H1 (cell line): ENCODE data around the gene PTPN3.

ENCODE experiments used
- CHD1 ChIP-seq: IDR thresholded peaks from 2 replicates; pipeline ENCODE4 v1.6.1; 2012; ENCODE audit warnings: low read depth, low read length, improper control_type of control experiment
- JUND ChIP-seq: IDR thresholded peaks from 2 replicates; pipeline ENCODE4 v1.6.1; 2011; ENCODE audit warnings: mild to moderate bottlenecking, improper control_type of control experiment, low read length
- NRF1 ChIP-seq: IDR thresholded peaks from 2 replicates; pipeline ENCODE4 v1.6.1; 2011; ENCODE audit warnings: mild to moderate bottlenecking, low read depth, low read length, improper control_type of control experiment
- POLR2A ChIP-seq, 2 experiments: IDR thresholded peaks; 1 replicate in 1 of 2; 2 replicates in 1 of 2; pipeline ENCODE4 v1.6.1; 2011; ENCODE audit warnings: low read depth in 2 of 2, low read length in 2 of 2, mild to moderate bottlenecking in 2 of 2; ENCODE audit errors: control extremely low read depth in 1 of 2
- POLR2AphosphoS5 ChIP-seq: IDR thresholded peaks from 2 replicates; pipeline ENCODE4 v1.6.1; 2011; ENCODE audit warnings: low read depth, low read length
- SIN3A ChIP-seq, 2 experiments: IDR thresholded peaks in 1 of 2; conservative IDR thresholded peaks in 1 of 2; 2 replicates each; pipeline ENCODE4 v1.6.1; 2011 to 2012; ENCODE audit warnings: low read length in 2 of 2, improper control_type of control experiment in 1 of 2, low read depth in 1 of 2, mild to moderate bottlenecking in 1 of 2
- SIX5 ChIP-seq: IDR thresholded peaks from 2 replicates; pipeline ENCODE4 v1.6.1; 2011; ENCODE audit warnings: mild to moderate bottlenecking, low read depth, low read length
- SUZ12 ChIP-seq: fragments of 200-600 bp; sonication (generic); IDR thresholded peaks from 2 replicates; pipeline ENCODE4 v1.6.1; 2012; ENCODE audit warnings: mild to moderate bottlenecking, inconsistent platforms, low read length, moderate library complexity, mixed read lengths
- TAF1 ChIP-seq: IDR thresholded peaks from 2 replicates; pipeline ENCODE4 v1.6.1; 2011; ENCODE audit warnings: mild to moderate bottlenecking, low read depth, low read length
- TF ChIP-seq, protein P1 (sequence below), 3 experiments: IDR thresholded peaks; 1 replicate in 2 of 3; 2 replicates in 1 of 3; pipeline versions ENCODE4 v1.5.1 to v1.6.1; 2011; ENCODE audit warnings: low read length in 3 of 3, mild to moderate bottlenecking in 3 of 3, inconsistent platforms in 2 of 3, low read depth in 1 of 3, moderate library complexity in 1 of 3; ENCODE audit not compliant: insufficient read depth in 1 of 3; ENCODE audit errors: control extremely low read depth in 1 of 3
- TF ChIP-seq, protein P2 (sequence below): IDR thresholded peaks from 2 replicates; pipeline ENCODE4 v1.6.1; 2012; ENCODE audit warnings: low read length, inconsistent platforms

- no peak for TF ChIP-seq JUND
- TF ChIP-seq SUZ12: no peak
- no peak for TF ChIP-seq TAF1
- TF ChIP-seq, protein P1, sequence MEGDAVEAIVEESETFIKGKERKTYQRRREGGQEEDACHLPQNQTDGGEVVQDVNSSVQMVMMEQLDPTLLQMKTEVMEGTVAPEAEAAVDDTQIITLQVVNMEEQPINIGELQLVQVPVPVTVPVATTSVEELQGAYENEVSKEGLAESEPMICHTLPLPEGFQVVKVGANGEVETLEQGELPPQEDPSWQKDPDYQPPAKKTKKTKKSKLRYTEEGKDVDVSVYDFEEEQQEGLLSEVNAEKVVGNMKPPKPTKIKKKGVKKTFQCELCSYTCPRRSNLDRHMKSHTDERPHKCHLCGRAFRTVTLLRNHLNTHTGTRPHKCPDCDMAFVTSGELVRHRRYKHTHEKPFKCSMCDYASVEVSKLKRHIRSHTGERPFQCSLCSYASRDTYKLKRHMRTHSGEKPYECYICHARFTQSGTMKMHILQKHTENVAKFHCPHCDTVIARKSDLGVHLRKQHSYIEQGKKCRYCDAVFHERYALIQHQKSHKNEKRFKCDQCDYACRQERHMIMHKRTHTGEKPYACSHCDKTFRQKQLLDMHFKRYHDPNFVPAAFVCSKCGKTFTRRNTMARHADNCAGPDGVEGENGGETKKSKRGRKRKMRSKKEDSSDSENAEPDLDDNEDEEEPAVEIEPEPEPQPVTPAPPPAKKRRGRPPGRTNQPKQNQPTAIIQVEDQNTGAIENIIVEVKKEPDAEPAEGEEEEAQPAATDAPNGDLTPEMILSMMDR (IDR thresholded peaks at IDR 0.05; ENCODE audit: control extremely low read depth in 1 of 3, insufficient read depth in 1 of 3, low read depth in 1 of 3, low read length in 3 of 3): no peak
- no peak for TF ChIP-seq POLR2AphosphoS5
- TF ChIP-seq, protein P2, sequence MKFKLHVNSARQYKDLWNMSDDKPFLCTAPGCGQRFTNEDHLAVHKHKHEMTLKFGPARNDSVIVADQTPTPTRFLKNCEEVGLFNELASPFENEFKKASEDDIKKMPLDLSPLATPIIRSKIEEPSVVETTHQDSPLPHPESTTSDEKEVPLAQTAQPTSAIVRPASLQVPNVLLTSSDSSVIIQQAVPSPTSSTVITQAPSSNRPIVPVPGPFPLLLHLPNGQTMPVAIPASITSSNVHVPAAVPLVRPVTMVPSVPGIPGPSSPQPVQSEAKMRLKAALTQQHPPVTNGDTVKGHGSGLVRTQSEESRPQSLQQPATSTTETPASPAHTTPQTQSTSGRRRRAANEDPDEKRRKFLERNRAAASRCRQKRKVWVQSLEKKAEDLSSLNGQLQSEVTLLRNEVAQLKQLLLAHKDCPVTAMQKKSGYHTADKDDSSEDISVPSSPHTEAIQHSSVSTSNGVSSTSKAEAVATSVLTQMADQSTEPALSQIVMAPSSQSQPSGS: no peak
- TF ChIP-seq SIX5: no peak
- no peak for TF ChIP-seq SIN3A (conservative IDR thresholded peaks at IDR 0.05 in 1 of 2, IDR thresholded peaks at IDR 0.05 in 1 of 2; ENCODE audit: low read depth in 1 of 2, low read length in 2 of 2)
- TF ChIP-seq CHD1: no peak
- TF ChIP-seq NRF1: no peak
- no peak for TF ChIP-seq POLR2A (IDR thresholded peaks at IDR 0.05; ENCODE audit: control extremely low read depth in 1 of 2, low read depth in 2 of 2, low read length in 2 of 2)
Observed at GRCh38 chr9:109496841-109497225, 1.3 kb downstream of the PTPN3 start.
